Immature natural killer cell (primary cell): ENCODE results near the gene KDM8. TPM values are rescaled to one million over a fixed set of nuclear protein-coding genes. Genes with fewer than 3 reads are reported as not detected.

Source experiments
- DNase-seq, 3 donors: peaks; one replicate each; pipeline ENCODE4 v3.0.0; 2022; ENCODE audit warnings: mixed read lengths in 1 of 3
- H3K27ac Mint-ChIP-seq, 6 donors: one replicate each; pipeline ENCODE4 v1.8.0; 2020; ENCODE audit warnings: mixed read lengths in 6 of 6, mild to moderate bottlenecking in 5 of 6, inconsistent platforms in 4 of 6, moderate library complexity in 3 of 6
- H3K27me3 Mint-ChIP-seq, 3 donors: one replicate each; pipeline ENCODE4 v1.8.0; 2020 to 2021; ENCODE audit warnings: low read depth in 3 of 3, mild to moderate bottlenecking in 3 of 3, mixed read lengths in 3 of 3, moderate library complexity in 3 of 3, inconsistent platforms in 1 of 3
- H3K36me3 Mint-ChIP-seq, 3 donors: one replicate each; pipeline ENCODE4 v1.8.0; 2020; ENCODE audit warnings: mixed read lengths in 3 of 3, inconsistent platforms in 2 of 3, mild to moderate bottlenecking in 2 of 3
- H3K4me1 Mint-ChIP-seq, 2 donors: one replicate each; pipeline ENCODE4 v1.8.0; 2020; ENCODE audit warnings: inconsistent platforms in 2 of 2, mild to moderate bottlenecking in 2 of 2, mixed read lengths in 2 of 2, moderate library complexity in 1 of 2
- H3K4me3 Mint-ChIP-seq, 5 donors: one replicate each; pipeline ENCODE4 v1.8.0; 2020; ENCODE audit warnings: mild to moderate bottlenecking in 5 of 5, mixed read lengths in 5 of 5, inconsistent platforms in 3 of 5, moderate library complexity in 3 of 5
- H3K9me3 Mint-ChIP-seq, 6 donors: one replicate each; pipeline ENCODE4 v1.8.0; 2020; ENCODE audit warnings: mild to moderate bottlenecking in 6 of 6, mixed read lengths in 6 of 6, inconsistent platforms in 4 of 6, moderate library complexity in 3 of 6
- polyA plus RNA-seq, 3 donors: library from polyadenylated mRNA; unstranded; fragments of 300-500 nt; fragmentation: Illumina TruSeq; gene quantifications; one replicate each; pipeline ENCODE4 v1.2.3, GENCODE V29; 2021

Gene KDM8
- polyA plus RNA-seq, 3 donors from 2014 or later: 4.3 to 6.2 (median 5.1) TPM

DNA sequence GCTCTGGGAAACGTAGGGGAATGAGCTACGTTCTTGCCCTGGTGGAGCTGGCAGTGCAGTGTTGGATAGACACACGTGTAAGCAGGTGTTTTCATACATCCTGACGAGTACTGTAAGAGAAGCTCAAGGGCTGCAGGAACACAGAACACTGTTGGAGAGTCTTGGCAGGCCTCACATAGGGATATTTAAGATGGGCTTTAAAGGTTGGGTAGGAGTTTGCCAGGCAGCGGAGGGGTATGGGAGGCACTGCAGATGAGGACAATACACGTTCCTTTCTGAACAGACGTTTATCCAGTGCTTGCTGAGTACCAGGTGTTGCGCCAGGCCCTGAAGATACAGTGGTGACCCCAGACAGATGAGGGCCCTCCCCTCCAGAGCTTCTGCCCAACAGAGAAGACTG is 6.3 kb downstream of the KDM8 start:
- Mint-ChIP-seq H3K4me3 (no peak overlapping the region), H3K27ac (peak overlapping the region in 3 of 6 donors; percentile 8 to 64 (median 13))
- no peak for DNase-seq

DNA sequence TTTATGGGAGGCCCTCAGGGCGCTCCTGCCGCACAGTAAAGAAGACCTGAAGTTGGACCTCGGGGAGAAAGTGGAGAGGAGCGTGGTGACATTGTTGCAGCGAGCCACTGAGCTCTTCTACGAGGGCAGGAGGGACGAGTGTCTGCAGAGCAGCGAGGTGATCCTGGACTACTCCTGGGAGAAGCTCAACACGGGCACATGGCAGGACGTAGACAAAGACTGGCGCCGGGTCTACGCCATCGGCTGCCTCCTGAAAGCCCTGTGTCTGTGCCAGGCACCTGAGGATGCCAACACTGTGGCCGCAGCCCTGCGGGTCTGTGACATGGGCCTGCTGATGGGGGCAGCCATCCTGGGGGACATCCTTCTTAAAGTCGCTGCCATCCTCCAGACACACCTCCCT is 6.8 kb downstream of the KDM8 start:
- H3K4me1 Mint-ChIP-seq: peaks cover 6 to 8% of the 10 kb centered on the region in 2 donors

More for the DNA sequence above, 6.3 kb downstream of the KDM8 start:
- Mint-ChIP-seq H3K36me3 (peaks cover 1 to 18% (median 3%) of the 10 kb centered on the region in 3 donors), H3K9me3 (no peaks in the 10 kb centered on the region), H3K27me3 (peaks cover 0 to 2% (median 0%) of the 10 kb centered on the region in 3 donors), H3K4me1 (peaks cover 6 to 9% of the 10 kb centered on the region in 2 donors)

GRCh38 chr16:27211026-27211425 is 7.7 kb downstream of the KDM8 start:
- peaks cover 0 to 2% (median 0%) of the 10 kb centered on the region in 3 donors for H3K27me3 Mint-ChIP-seq
- no peaks in the 10 kb centered on the region for H3K9me3 Mint-ChIP-seq
- peak in 1 of 3 donors; percentile 27 for DNase-seq
- peaks cover 6 to 8% of the 10 kb centered on the region in 2 donors for H3K4me1 Mint-ChIP-seq
- H3K4me3 Mint-ChIP-seq: peak overlapping the region in 4 of 5 donors; percentile 18 to 60 (median 25)
- peak overlapping the region; percentile 67 to 78 (median 74) for H3K27ac Mint-ChIP-seq
- H3K36me3 Mint-ChIP-seq: peaks cover 3 to 24% (median 10%) of the 10 kb centered on the region in 3 donors

More for the DNA sequence above, 6.8 kb downstream of the KDM8 start:
- Mint-ChIP-seq H3K36me3 (peaks cover 3 to 22% (median 6%) of the 10 kb centered on the region in 3 donors), H3K27ac (peak overlapping the region in 2 of 6 donors; percentile 8 to 13), H3K4me3 (no peak overlapping the region), H3K9me3 (no peaks in the 10 kb centered on the region), H3K27me3 (peaks cover 0 to 2% (median 0%) of the 10 kb centered on the region in 3 donors)
- DNase-seq: no peak

DNA sequence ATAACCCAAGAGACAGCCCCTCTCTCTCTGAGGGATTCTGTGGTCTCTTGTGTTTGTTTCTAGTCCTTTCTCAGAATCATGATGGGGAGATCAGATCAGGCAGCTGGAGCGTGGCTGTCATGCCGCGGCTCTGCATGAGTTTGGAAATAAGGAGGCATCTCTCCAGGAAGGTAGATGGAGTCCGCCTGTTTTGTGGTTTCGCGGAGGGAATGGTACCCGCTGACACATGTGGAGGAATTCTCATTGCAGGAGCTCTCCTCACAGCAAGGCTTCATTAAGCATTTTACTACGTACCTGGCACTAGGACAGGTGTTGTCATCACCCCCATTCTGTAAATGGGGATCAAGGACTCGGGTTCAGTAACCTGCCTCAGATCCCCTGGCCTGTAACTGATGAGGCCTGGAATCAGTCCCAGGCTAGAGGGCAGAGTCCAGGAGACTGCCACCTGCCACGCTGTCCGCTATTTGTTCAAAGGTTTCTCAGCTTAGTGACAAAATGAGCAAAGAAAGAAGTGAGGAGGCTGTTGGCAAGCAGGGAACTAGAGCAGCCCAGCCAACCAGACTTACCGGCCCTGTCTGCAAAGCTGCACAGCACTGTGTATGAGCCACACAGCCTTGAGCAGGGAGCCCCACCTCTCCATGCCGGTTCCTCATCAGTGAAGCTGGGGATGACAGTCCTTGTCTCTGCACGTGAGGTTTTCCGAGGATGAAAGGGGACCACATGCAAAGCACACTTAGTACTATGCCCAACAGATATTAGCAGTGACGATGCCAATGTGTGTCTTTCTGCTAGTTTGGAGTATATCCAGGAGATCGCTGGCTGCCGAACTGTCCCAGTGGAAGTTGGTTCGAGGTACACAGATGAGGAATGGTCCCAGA is 11.0 kb downstream of the KDM8 start:
- Mint-ChIP-seq H3K36me3 (peaks cover 3 to 26% (median 10%) of the 10 kb centered on the region in 3 donors), H3K9me3 (no peaks in the 10 kb centered on the region), H3K27ac (no peak overlapping the region), H3K27me3 (no peaks in the 10 kb centered on the region), H3K4me3 (no peak overlapping the region), H3K4me1 (peaks cover 6 to 8% of the 10 kb centered on the region in 2 donors)
- no peak for DNase-seq

GRCh38 chr16:27215660-27216059 is 12.3 kb downstream of the KDM8 start:
- H3K4me1 Mint-ChIP-seq: peaks cover 6 to 8% of the 10 kb centered on the region in 2 donors
- no peak for DNase-seq
- H3K27ac Mint-ChIP-seq: peak overlapping the region in 2 of 6 donors; percentile 30
- H3K4me3 Mint-ChIP-seq: no peak overlapping the region
- peaks cover 3 to 26% (median 10%) of the 10 kb centered on the region in 3 donors for H3K36me3 Mint-ChIP-seq
- no peaks in the 10 kb centered on the region for H3K27me3 Mint-ChIP-seq
- H3K9me3 Mint-ChIP-seq: no peaks in the 10 kb centered on the region

DNA sequence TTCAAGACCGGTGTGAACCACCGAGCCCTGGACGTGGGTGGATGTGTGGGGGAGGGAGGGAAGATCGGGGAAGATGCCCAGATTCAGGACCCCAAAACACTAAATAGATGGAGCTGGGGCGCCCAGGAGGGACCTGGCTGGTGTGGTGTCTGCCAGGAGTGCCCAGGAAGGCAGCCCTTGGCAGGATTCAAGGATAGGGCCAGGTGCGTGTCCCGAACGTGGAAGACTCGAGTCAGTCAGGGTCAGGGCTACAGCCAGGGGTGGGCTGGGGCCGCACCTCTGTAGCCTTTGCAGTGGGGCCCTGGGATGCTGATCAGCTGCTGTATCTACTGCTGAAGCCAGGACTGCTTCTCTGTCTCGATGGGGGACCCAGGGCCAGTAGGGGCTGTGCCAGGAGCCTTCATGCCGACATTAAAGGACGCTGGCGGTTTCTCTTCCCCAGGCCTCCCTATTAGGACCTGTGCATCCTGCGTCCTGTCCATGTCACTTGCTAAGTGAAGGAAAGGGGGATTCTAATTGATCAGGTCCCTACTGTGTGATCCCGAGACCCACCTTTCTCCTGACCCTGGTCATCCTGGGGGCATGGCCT is 13.1 kb downstream of the KDM8 start:
- Mint-ChIP-seq H3K36me3 (peaks cover 3 to 26% (median 10%) of the 10 kb centered on the region in 3 donors), H3K4me1 (peaks cover 0 to under 1% of the 10 kb centered on the region in 2 donors), H3K9me3 (no peaks in the 10 kb centered on the region), H3K27me3 (no peaks in the 10 kb centered on the region), H3K4me3 (no peak overlapping the region), H3K27ac (no peak overlapping the region)
- no peak for DNase-seq

DNA sequence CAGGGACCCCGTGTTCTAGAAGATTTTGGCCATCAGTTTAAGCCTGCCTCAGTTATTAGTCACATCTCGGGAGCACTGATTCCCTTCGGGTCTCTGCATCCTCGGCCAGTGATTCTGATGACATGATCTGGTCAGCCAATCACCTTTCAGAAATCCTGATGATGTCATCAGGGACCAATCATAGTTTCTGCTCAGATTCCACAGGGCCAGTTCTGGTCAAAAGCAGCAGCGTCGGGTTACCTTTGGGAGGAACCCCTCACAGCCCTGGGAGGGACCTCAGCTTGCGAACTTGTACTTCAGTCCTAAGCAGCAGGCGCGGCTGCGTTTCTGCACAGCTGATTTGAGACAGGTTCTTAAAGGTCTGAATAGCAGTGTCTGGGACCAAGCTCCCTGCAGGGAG is 13.9 kb downstream of the KDM8 start:
- peaks cover 3 to 22% (median 10%) of the 10 kb centered on the region in 3 donors for H3K36me3 Mint-ChIP-seq
- DNase-seq: no peak
- no peaks in the 10 kb centered on the region for H3K9me3 Mint-ChIP-seq
- H3K27ac Mint-ChIP-seq: no peak overlapping the region
- H3K27me3 Mint-ChIP-seq: no peaks in the 10 kb centered on the region
- no peaks in the 10 kb centered on the region for H3K4me1 Mint-ChIP-seq
- no peak overlapping the region for H3K4me3 Mint-ChIP-seq

DNA sequence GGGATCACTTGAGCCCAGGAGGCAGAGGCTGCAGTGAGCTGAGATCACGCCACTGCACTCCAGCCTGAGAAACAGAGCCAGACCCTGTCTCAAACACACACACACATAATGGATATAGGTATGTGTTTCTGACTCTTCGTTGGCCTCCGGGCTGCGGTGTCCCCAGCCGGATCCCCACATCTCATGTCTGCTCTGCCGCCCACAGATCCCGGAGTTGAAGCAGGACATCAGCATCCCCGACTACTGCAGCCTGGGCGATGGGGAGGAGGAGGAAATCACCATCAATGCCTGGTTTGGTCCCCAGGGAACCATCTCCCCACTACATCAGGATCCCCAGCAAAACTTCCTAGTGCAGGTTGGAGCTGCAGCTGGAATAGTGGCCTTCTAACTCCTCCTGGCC is 15.4 kb downstream of the KDM8 start:
- DNase-seq: no peak
- Mint-ChIP-seq H3K4me1 (no peaks in the 10 kb centered on the region), H3K9me3 (no peaks in the 10 kb centered on the region), H3K27ac (no peak overlapping the region), H3K4me3 (no peak overlapping the region), H3K36me3 (peaks cover 3 to 18% (median 10%) of the 10 kb centered on the region in 3 donors), H3K27me3 (no peaks in the 10 kb centered on the region)

GRCh38 chr16:27219161-27219560 is 15.8 kb downstream of the KDM8 start:
- no peaks in the 10 kb centered on the region for H3K9me3 Mint-ChIP-seq
- peaks cover 0 to 14% (median 10%) of the 10 kb centered on the region in 3 donors for H3K36me3 Mint-ChIP-seq
- no peaks in the 10 kb centered on the region for H3K4me1 Mint-ChIP-seq
- H3K27ac Mint-ChIP-seq: no peak overlapping the region
- DNase-seq: no peak
- H3K4me3 Mint-ChIP-seq: no peak overlapping the region
- H3K27me3 Mint-ChIP-seq: no peaks in the 10 kb centered on the region

- H3K4me1 Mint-ChIP-seq: no peaks in the 10 kb centered on the region
- H3K4me3 Mint-ChIP-seq: no peak overlapping the region
- no peak for DNase-seq
- peaks cover 0 to 7% (median 4%) of the 10 kb centered on the region in 3 donors for H3K36me3 Mint-ChIP-seq
- no peaks in the 10 kb centered on the region for H3K27me3 Mint-ChIP-seq
- no peaks in the 10 kb centered on the region for H3K9me3 Mint-ChIP-seq
- no peak overlapping the region for H3K27ac Mint-ChIP-seq
These were observed 16.8 kb downstream of the KDM8 start for GRCh38 chr16:27220120-27220519.

DNA sequence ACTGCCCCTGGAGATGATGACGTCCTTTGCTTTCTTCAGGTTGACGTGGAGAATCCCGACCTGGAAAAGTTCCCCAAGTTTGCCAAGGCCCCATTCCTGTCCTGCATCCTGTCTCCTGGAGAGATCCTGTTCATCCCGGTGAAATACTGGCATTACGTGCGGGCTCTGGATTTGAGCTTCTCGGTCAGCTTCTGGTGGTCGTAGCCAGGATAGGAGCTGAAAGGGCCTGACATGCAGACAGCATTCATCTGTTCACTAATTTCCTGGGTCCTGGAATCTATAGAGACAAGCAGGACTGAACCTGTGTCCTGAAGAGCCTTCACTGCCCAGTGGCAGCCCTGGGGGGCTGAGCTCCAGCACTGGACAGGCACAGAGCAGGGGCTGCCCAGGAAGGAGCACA is 17.2 kb downstream of the KDM8 start:
- Mint-ChIP-seq H3K4me3 (no peak overlapping the region), H3K27me3 (no peaks in the 10 kb centered on the region), H3K4me1 (peaks cover under 1 to 2% of the 10 kb centered on the region in 2 donors), H3K27ac (no peak overlapping the region), H3K9me3 (no peaks in the 10 kb centered on the region), H3K36me3 (peaks cover 0 to 7% (median 2%) of the 10 kb centered on the region in 3 donors)
- DNase-seq: no peak

GRCh38 chr16:27220991-27221390 is 17.7 kb downstream of the KDM8 start:
- H3K36me3 Mint-ChIP-seq: peaks cover 0 to 6% (median under 1%) of the 10 kb centered on the region in 3 donors
- H3K27ac Mint-ChIP-seq: peak overlapping the region in 1 of 6 donors; percentile 58
- no peaks in the 10 kb centered on the region for H3K9me3 Mint-ChIP-seq

GRCh38 chr16:27221576-27222248 is 18.4 kb downstream of the KDM8 start:
- DNase-seq: no peak
- no peaks in the 10 kb centered on the region for H3K9me3 Mint-ChIP-seq
- H3K4me1 Mint-ChIP-seq: peaks cover 10 to 13% of the 10 kb centered on the region in 2 donors
- peak overlapping the region in 1 of 6 donors; percentile 21 for H3K27ac Mint-ChIP-seq
- no peak overlapping the region for H3K4me3 Mint-ChIP-seq
- peaks cover 0 to 7% (median 4%) of the 10 kb centered on the region in 3 donors for H3K36me3 Mint-ChIP-seq
- H3K27me3 Mint-ChIP-seq: no peaks in the 10 kb centered on the region

More at GRCh38 chr16:27220991-27221390, 17.7 kb downstream of the KDM8 start:
- H3K4me3 Mint-ChIP-seq: no peak overlapping the region
- no peaks in the 10 kb centered on the region for H3K27me3 Mint-ChIP-seq
- peaks cover 5 to 6% of the 10 kb centered on the region in 2 donors for H3K4me1 Mint-ChIP-seq
- no peak for DNase-seq
